Heart left ventricle (tissue), 16 donors: Measurements from ENCODE around the gene IPO5. TPM values are rescaled to one million over a fixed set of nuclear protein-coding genes. Genes with fewer than 3 reads are reported as not detected.

Experiments used
- ATAC-seq, 4 donors: fragments of 200-7000 bp; cut with Tn5 transposase; one replicate each; pipeline ENCODE4 v1.9.1; 2020 to 2022; ENCODE audit warnings: moderate library complexity in 4 of 4, mild to moderate bottlenecking in 3 of 4, moderate number of reproducible peaks in 1 of 4
- DNase-seq, 5 donors: peaks; one replicate each; pipeline ENCODE4 v3.0.0-alpha.2; 2020
- H3K27ac ChIP-seq, 12 donors: fragments of 200-600 bp; sonication (generic) in 4 of 12; one replicate each; pipeline versions ENCODE4 v1.5.0 to v1.8.0; 2016 to 2022; ENCODE audit warnings: mild to moderate bottlenecking in 2 of 12
- H3K27me3 ChIP-seq, 9 donors: fragments of 200-600 bp; sonication (generic) in 2 of 9; one replicate each; pipeline versions ENCODE4 v1.5.1 to v1.8.0; 2016 to 2022; ENCODE audit warnings: mild to moderate bottlenecking in 3 of 9
- H3K36me3 ChIP-seq, 9 donors: fragments of 200-600 bp; sonication (generic) in 2 of 9; one replicate each; pipeline versions ENCODE4 v1.5.0 to v1.8.0; 2018 to 2022; ENCODE audit warnings: mild to moderate bottlenecking in 2 of 9
- H3K4me1 ChIP-seq, 12 donors: fragments of 200-600 bp; sonication (generic) in 4 of 12; one replicate each; pipeline versions ENCODE4 v1.5.0 to v1.8.0; 2016 to 2022; ENCODE audit warnings: mild to moderate bottlenecking in 3 of 12
- H3K4me3 ChIP-seq, 12 donors: fragments of 200-600 bp; sonication (generic) in 4 of 12; one replicate each; pipeline versions ENCODE4 v1.5.0 to v1.8.0; 2017 to 2022; ENCODE audit warnings: mild to moderate bottlenecking in 9 of 12, moderate library complexity in 4 of 12
- H3K9me3 ChIP-seq, 12 donors: fragments of 200-600 bp; sonication (generic) in 4 of 12; one replicate each; pipeline versions ENCODE4 v1.5.0 to v1.8.0; 2016 to 2022; ENCODE audit warnings: mild to moderate bottlenecking in 1 of 12
- CTCF ChIP-seq, 12 donors: fragments of 200-600 bp; sonication (generic) in 4 of 12; IDR thresholded peaks; one replicate each; pipeline versions ENCODE4 v1.5.0 to v1.8.0; 2018 to 2022; ENCODE audit warnings: antibody characterized with exemption in 12 of 12, mild to moderate bottlenecking in 5 of 12
- POLR2A ChIP-seq, 2 donors: fragments of 450-650 bp; IDR thresholded peaks; one replicate each; pipeline ENCODE4 v1.6.1; 2017; ENCODE audit warnings: antibody characterized with exemption in 2 of 2, mild to moderate bottlenecking in 2 of 2, moderate library complexity in 2 of 2
- WGBS, 4 donors: extraction: QIAGEN DNeasy Blood & Tissue Kit in 2 of 4; methylation state at CpG; one replicate each; pipeline versions ENCODE4 v1.1.5 to v1.1.7; 2013 to 2018; 5-methylcytosine and 5-hydroxymethylcytosine counted together
- intact Hi-C, 10 donors: fragments of 100-400 bp; cut with DNase I; formaldehyde crosslinking; loops; one replicate each; pipeline versions ENCODE4 v1.11.1 to v1.14.2; 2022
- polyA plus RNA-seq, 2 donors: library from polyadenylated mRNA; stranded (reverse); fragments of 200-250 nt; gene quantifications; one replicate each; pipeline ENCODE4 v1.2.3, GENCODE V29; 2013
- total RNA-seq, 9 donors: library from RNA; depleted of rRNA in 2 of 9; stranded (reverse); fragments of >200 nt in 2 of 9; fragmentation: NEBNext Ultra II Directional in 3 of 9; extraction: Animal tissue kit (Norgen Biotek cat#: 25700) in 3 of 9; gene quantifications; one replicate each; pipeline versions ENCODE4 v1.1.0 to v1.2.4, GENCODE V29; 2016 to 2023
- donor health status: ischemic (EF 13 %, LVEDD 7.1; RV severe dilation, severe dysfunction).
- donor health status: healthy with polysubstance abuse.
- donor health status: DM: no; HTN: yes; CAD: no.
- donor health status: DM: no; HTN: no; CAD: no.
- donor health status: ischemic (EF 25% LVEDD 6.9; RV normal size, moderate dysfunction).
- donor health status: ischemic (EF 25% LVEDD 5.7; RV mildly dilated, moderate dysfunction).
- donor health status: healthy.
- donor health status: DM: yes; HTN: yes; CAD: no.
- donor health status: ischemic (EF 35%, LVEDD 5.7; RV mildly dilated, moderate dysfunction).
- donor health status: nonischemic (EF 11% LVEDD 7.7; RV severe dilation, severe dysfunction).
- donor health status: DM: yes; HTN: yes; CAD: no.
- donor health status: PGD.
- donor health status: ischemic (EF 29% LVEDD 5.4; RV normal size, mild dysfunction).
- donor health status: nonischemic (EF 23%, LVEDD 6.1; RV moderate dilation, normal function).

IPO5 gene
- total and polyA plus RNA-seq, 11 donors: 18.4 to 219 (median 111) TPM

DNA sequence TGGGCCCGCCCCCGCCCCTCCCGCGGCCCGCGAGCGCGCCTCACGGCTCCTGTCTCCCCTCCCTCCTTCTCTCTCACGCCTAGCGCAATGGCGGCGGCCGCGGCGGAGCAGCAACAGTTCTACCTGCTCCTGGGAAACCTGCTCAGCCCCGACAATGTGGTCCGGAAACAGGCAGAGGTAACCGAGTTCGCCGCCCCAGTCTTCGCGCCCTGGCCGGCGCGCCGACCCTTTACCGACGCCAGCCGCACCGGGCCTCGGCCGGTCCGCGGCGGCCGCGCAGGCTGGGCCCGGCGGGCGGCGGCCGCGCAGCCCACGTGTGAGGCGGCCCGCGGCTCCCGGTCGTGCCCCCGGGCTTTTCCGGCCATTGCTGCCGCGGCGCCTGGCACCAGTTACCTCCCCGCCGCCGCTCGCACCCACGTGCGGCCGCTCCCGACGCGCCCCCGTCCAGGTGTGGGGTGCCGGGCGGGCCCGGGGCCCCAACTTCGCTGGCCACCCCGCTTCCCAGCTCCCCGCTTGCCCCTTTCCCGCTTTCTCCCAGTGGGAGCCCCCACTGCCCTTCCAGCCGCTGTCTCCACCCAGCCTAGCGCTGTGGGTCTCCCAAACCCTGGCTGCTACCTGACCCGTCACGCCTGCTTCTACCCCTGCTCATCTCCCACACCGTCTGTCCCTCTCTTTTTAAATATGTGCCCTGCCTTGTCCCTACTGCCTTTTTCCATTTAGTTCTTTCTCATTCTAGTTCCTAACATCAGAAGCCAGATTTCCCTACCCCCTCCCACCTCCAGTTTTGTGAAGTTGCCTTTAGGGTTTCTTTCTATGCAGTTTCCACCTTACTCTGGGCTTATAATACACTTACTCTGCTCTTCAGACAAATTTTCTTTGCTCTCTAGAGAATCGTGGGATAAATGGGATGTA is 23.4 kb downstream of the IPO5 start:
- peaks cover 0 to 42% (median 16%) of the 10 kb centered on the region in 12 donors for H3K4me1 ChIP-seq

GRCh38 chr13:97977982-97978381 is 24.5 kb downstream of the IPO5 start:
- peaks cover 0 to 42% (median 16%) of the 10 kb centered on the region in 12 donors for H3K4me1 ChIP-seq
- H3K9me3 ChIP-seq: no peaks in the 10 kb centered on the region
- H3K27me3 ChIP-seq: no peaks in the 10 kb centered on the region
- ATAC-seq (no peak), DNase-seq (no peak)
- H3K4me3 ChIP-seq: peak overlapping the region in 5 of 12 donors; percentile 80 to 99 (median 86)
- TF ChIP-seq CTCF (IDR thresholded peaks at IDR 0.05): no peak
- TF ChIP-seq POLR2A (IDR thresholded peaks at IDR 0.05): no peak
- WGBS, 4 donors: 68 to 74% (median 70%) methylated on average over 7 of the region's 7 CpGs
- intact Hi-C loops: loop anchor here in 5 of 10 donors (2.0 to 10.0 kb wide), 3 partner anchors 121 to 123 kb away; no protein-coding TSS in a partner anchor
- peaks cover 0 to 12% (median 7%) of the 10 kb centered on the region in 9 donors for H3K36me3 ChIP-seq
- H3K27ac ChIP-seq: peak overlapping the region in 1 of 12 donors; percentile 90

More for the DNA sequence above, 23.4 kb downstream of the IPO5 start:
- no peaks in the 10 kb centered on the region for H3K27me3 ChIP-seq
- H3K27ac ChIP-seq: peak overlapping the region; percentile 57 to 98 (median 88)
- ATAC-seq (peak in 3 of 4 donors; percentile 18 to 44 (median 31)), DNase-seq (peak in 3 of 5 donors; percentile 19 to 64 (median 30))
- TF ChIP-seq POLR2A (IDR thresholded peaks at IDR 0.05) (no peak), CTCF (IDR thresholded peaks at IDR 0.05) (no peak)
- H3K36me3 ChIP-seq: peaks cover 0 to 1% (median 0%) of the 10 kb centered on the region in 9 donors
- intact Hi-C loops: loop anchor here in 5 of 10 donors (2.0 to 10.0 kb wide), 3 partner anchors 120 to 122 kb away; no protein-coding TSS in a partner anchor
- peak overlapping the region; percentile 54 to 99 (median 85) for H3K4me3 ChIP-seq
- no peaks in the 10 kb centered on the region for H3K9me3 ChIP-seq
- WGBS, 4 donors: 0 to 1% (median 0%) methylated on average over 17 to 79 of the region's 79 CpGs

DNA sequence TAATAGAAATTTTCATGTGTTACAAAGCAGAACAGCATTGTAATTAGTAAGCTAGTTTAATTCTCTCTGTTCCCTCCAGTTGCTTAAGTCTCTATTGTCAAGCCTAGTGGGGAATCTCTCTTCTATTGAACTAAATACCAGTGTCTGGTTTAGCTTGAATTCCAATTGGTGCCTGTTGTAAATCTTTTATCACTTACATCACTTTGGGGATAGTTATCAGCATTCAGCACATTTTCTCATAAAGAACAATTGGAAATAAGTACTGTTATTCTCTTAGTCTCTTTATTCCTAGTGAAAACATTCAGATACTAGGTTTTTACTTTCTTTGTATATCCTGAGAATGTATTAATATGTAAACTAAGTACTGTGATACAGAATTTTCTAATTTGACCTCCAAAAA is 25.2 kb downstream of the IPO5 start:
- DNase-seq: no peak
- no peak overlapping the region for H3K27ac ChIP-seq
- H3K4me3 ChIP-seq: peak overlapping the region in 1 of 12 donors; percentile 7
- peaks cover 0 to 19% (median 8%) of the 10 kb centered on the region in 9 donors for H3K36me3 ChIP-seq
- intact Hi-C loops: loop anchor here in 4 of 10 donors (5.0 to 10.0 kb wide), 2 partner anchors 121 to 124 kb away; no protein-coding TSS in a partner anchor
- H3K9me3 ChIP-seq: no peaks in the 10 kb centered on the region
- TF ChIP-seq POLR2A (IDR thresholded peaks at IDR 0.05): no peak
- no peak for TF ChIP-seq CTCF (IDR thresholded peaks at IDR 0.05)
- no peak for ATAC-seq
- peaks cover 0 to 42% (median 16%) of the 10 kb centered on the region in 12 donors for H3K4me1 ChIP-seq
- H3K27me3 ChIP-seq: no peaks in the 10 kb centered on the region

GRCh38 chr13:97979051-97979450 is 25.6 kb downstream of the IPO5 start:
- peaks cover 0 to 42% (median 16%) of the 10 kb centered on the region in 12 donors for H3K4me1 ChIP-seq
- WGBS, 4 donors: 77 to 82% (median 80%) methylated on average over 5 of the region's 5 CpGs
- no peak overlapping the region for H3K4me3 ChIP-seq
- peaks cover 0 to 19% (median 8%) of the 10 kb centered on the region in 9 donors for H3K36me3 ChIP-seq
- TF ChIP-seq CTCF (IDR thresholded peaks at IDR 0.05) (no peak), POLR2A (IDR thresholded peaks at IDR 0.05) (no peak)
- ATAC-seq (no peak), DNase-seq (no peak)
- H3K27me3 ChIP-seq: no peaks in the 10 kb centered on the region
- no peaks in the 10 kb centered on the region for H3K9me3 ChIP-seq
- intact Hi-C loops: loop anchor here in 4 of 10 donors (5.0 to 10.0 kb wide), 2 partner anchors 122 to 124 kb away; no protein-coding TSS in a partner anchor
- no peak overlapping the region for H3K27ac ChIP-seq
